Effector memory CD4-positive, alpha-beta T cell (primary cell): ENCODE data around the gene RPL34.

ENCODE experiments used
- DNase-seq, 3 donors: peaks; one replicate each; pipeline ENCODE4 v3.0.0-alpha.2; 2020
- H3K27ac ChIP-seq: 2 replicates; pipeline ENCODE4 v1.7.0; 2013; ENCODE audit warnings: mild to moderate bottlenecking, low read length, moderate library complexity; ENCODE audit not compliant: insufficient read depth, poor library complexity, severe bottlenecking
- H3K27me3 ChIP-seq: replicated peaks from 2 replicates; pipeline ENCODE4 v1.7.0; 2013; ENCODE audit warnings: mild to moderate bottlenecking, low read length; ENCODE audit not compliant: insufficient read depth, control insufficient read depth, poor library complexity, severe bottlenecking
- H3K36me3 ChIP-seq: 2 replicates; pipeline ENCODE4 v1.7.0; 2013; ENCODE audit warnings: mild to moderate bottlenecking, low read length, moderate library complexity; ENCODE audit not compliant: control insufficient read depth, insufficient read depth
- H3K4me1 ChIP-seq: 2 replicates; pipeline ENCODE4 v1.7.0; 2013; ENCODE audit warnings: low read length, mild to moderate bottlenecking; ENCODE audit not compliant: control insufficient read depth, insufficient read depth, poor library complexity, severe bottlenecking
- H3K4me3 ChIP-seq: 2 replicates; pipeline ENCODE4 v1.7.0; 2013; ENCODE audit warnings: low read length, low read depth, mild to moderate bottlenecking; ENCODE audit not compliant: insufficient read depth, poor library complexity, severe bottlenecking
- H3K9me3 ChIP-seq: 2 replicates; pipeline ENCODE4 v1.7.0; 2013; ENCODE audit warnings: mild to moderate bottlenecking, low read length, moderate library complexity; ENCODE audit not compliant: control insufficient read depth

Gene RPL34

DNA sequence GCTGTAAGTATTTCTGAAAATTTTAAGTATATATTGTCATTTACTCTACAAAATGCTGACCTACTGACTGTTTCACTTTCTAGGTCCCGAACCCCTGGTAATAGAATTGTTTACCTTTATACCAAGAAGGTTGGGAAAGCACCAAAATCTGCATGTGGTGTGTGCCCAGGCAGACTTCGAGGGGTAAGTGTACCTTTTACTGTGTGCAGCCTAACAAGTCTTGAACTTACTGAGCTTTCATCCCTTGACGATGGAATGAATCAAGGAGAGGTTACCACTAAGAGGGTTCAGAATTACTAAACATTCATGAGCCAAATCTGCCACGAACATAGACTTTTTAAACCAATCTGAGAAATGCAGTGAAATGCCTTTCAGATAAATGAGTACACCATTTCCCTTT, 1.6 kb downstream of the RPL34 start:
- peak overlapping the region; percentile 86 for H3K27ac ChIP-seq
- H3K4me1 ChIP-seq, result peaks cover 15% of the 10 kb centered on the region
- H3K27me3 ChIP-seq, result no peaks in the 10 kb centered on the region
- H3K9me3 ChIP-seq, result no peaks in the 10 kb centered on the region
- H3K4me3 ChIP-seq, result no peak overlapping the region
- no peak for DNase-seq
- H3K36me3 ChIP-seq, result peaks cover 45% of the 10 kb centered on the region

- Histone ChIP-seq H3K27me3 (no peaks in the 10 kb centered on the region), H3K4me1 (peaks cover 15% of the 10 kb centered on the region), H3K9me3 (no peaks in the 10 kb centered on the region), H3K4me3 (no peak overlapping the region), H3K36me3 (peaks cover 52% of the 10 kb centered on the region), H3K27ac (no peak overlapping the region)
- no peak for DNase-seq
Measured at GRCh38 chr4:108622828-108623227, 2.5 kb downstream of the RPL34 start.

DNA sequence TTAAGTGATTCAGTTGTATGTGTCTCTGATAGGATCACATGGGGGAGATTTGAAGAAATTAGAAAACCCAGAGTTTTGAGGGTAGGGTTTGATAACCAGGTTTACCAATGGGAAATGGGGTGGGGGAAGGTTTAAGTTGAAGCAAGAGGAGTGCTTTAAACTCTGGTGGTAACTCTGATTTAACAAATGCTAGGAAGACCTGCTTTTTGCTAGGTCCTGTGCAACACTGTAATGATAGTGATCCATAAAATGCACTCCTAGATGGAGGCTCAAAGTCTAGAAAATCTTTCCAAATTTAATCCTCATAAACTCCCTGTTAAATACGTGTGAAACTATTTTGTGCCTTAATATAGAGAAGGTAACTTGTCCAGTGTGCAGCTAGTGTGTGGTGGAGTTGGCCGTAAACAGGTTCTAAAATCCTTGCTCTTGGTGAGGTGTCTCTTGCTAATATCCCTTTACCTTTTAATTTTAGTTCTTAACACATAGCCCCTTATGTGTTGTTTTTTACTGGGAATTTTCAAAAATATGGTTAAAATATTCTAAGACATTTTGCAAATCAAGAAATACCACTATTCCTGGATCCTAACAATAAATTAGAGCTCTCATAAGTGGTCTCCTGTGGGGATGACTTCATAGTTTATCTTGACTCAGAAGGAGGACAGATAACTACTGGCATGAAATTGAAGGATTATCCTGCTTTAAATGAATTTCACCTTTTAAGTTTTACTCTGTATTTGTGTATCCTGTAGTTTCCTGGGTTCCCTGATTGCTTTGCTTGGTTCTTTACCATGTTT, 4.1 kb downstream of the RPL34 start:
- no peaks in the 10 kb centered on the region for H3K9me3 ChIP-seq
- H3K27ac ChIP-seq, result no peak overlapping the region
- H3K4me3 ChIP-seq, result no peak overlapping the region
- H3K36me3 ChIP-seq, result peaks cover 60% of the 10 kb centered on the region
- DNase-seq, result no peak
- H3K27me3 ChIP-seq, result no peaks in the 10 kb centered on the region
- peaks cover 14% of the 10 kb centered on the region for H3K4me1 ChIP-seq

DNA sequence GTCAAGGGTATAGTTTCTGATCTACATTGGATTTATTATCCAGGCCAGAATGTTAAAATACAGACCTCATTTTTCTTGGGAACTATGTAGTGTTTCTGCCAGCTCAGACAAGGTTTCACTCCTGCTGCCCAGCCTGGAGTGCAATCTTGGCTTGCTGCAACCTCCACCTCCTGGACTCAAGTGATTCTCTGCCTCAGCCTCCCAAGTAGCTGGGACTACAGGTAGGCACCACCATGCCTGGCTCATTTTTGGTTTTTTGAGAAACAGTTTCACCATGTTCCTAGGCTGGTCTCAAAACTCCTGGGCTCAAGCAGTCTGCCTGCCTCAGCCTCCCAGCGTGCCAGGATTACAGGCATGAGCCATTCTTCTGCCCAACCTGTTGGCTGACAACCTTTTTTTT, 5.7 kb downstream of the RPL34 start:
- peaks cover 75% of the 10 kb centered on the region for H3K36me3 ChIP-seq
- H3K4me3 ChIP-seq, result no peak overlapping the region
- H3K9me3 ChIP-seq, result no peaks in the 10 kb centered on the region
- DNase-seq, result no peak
- H3K27ac ChIP-seq, result no peak overlapping the region
- peaks cover 7% of the 10 kb centered on the region for H3K4me1 ChIP-seq
- no peaks in the 10 kb centered on the region for H3K27me3 ChIP-seq

DNA sequence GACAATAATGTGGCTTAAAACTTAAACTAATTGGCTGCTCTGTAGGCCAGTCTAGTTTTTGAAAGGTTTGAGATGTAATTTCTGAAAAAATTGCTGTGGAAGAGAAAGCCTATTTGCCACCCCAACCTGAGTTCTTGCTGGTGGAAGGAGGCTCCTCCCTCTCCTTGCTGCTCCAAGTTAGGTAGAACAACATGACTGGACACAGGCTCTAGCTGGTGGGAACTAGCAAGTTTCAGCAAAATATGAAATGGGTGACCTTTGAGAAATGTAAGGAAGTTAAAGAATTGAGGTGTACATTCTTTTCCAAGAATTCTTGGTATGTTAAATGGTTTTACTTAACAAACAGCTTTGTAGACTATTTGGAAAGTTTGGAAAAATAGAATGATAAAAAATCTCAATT, 8.0 kb downstream of the RPL34 start:
- Histone ChIP-seq H3K4me3 (no peak overlapping the region), H3K36me3 (peaks cover 83% of the 10 kb centered on the region), H3K4me1 (no peaks in the 10 kb centered on the region), H3K9me3 (no peaks in the 10 kb centered on the region), H3K27me3 (no peaks in the 10 kb centered on the region), H3K27ac (no peak overlapping the region)
- no peak for DNase-seq

GRCh38 chr4:108635070-108635655, 14.8 kb downstream of the RPL34 start:
- DNase-seq, result no peak
- Histone ChIP-seq H3K9me3 (no peaks in the 10 kb centered on the region), H3K36me3 (peaks cover 38% of the 10 kb centered on the region)

GRCh38 chr4:108636246-108636645, 15.9 kb downstream of the RPL34 start:
- Histone ChIP-seq H3K9me3 (no peaks in the 10 kb centered on the region), H3K4me1 (no peaks in the 10 kb centered on the region), H3K4me3 (no peak overlapping the region), H3K36me3 (peaks cover 28% of the 10 kb centered on the region), H3K27me3 (no peaks in the 10 kb centered on the region), H3K27ac (no peak overlapping the region)
- DNase-seq, result no peak

More at GRCh38 chr4:108635070-108635655, 14.8 kb downstream of the RPL34 start:
- Histone ChIP-seq H3K27me3 (no peaks in the 10 kb centered on the region), H3K4me3 (no peak overlapping the region), H3K4me1 (no peaks in the 10 kb centered on the region), H3K27ac (no peak overlapping the region)

- peaks cover 15% of the 10 kb centered on the region for H3K36me3 ChIP-seq
- H3K27ac ChIP-seq, result no peak overlapping the region
- H3K27me3 ChIP-seq, result no peaks in the 10 kb centered on the region
- no peaks in the 10 kb centered on the region for H3K4me1 ChIP-seq
- H3K4me3 ChIP-seq, result no peak overlapping the region
- no peak for DNase-seq
- H3K9me3 ChIP-seq, result no peaks in the 10 kb centered on the region
Measured at GRCh38 chr4:108637856-108638255, 17.5 kb downstream of the RPL34 start.

DNA sequence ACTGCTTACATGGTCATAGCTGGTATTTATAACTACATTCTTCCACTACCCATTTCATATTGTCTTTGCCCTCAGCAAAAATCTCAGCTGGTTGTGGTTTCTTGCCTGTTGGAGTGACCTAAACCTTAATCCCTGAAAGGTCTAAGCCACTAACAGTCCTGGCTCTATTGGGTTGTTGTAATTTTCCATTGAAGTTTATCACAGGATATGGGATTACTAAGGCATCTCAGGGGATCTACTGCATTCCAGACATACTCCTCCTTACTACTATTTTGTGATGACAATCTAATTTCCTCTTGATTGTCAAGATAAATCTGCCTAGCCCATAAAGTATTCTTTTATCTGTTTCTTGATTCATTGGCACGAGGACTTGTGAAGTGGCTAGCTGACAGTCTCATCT, 23.9 kb downstream of the RPL34 start:
- Histone ChIP-seq H3K9me3 (no peaks in the 10 kb centered on the region), H3K4me1 (no peaks in the 10 kb centered on the region), H3K4me3 (no peak overlapping the region), H3K36me3 (no peaks in the 10 kb centered on the region), H3K27ac (no peak overlapping the region), H3K27me3 (no peaks in the 10 kb centered on the region)
- DNase-seq, result no peak

DNA sequence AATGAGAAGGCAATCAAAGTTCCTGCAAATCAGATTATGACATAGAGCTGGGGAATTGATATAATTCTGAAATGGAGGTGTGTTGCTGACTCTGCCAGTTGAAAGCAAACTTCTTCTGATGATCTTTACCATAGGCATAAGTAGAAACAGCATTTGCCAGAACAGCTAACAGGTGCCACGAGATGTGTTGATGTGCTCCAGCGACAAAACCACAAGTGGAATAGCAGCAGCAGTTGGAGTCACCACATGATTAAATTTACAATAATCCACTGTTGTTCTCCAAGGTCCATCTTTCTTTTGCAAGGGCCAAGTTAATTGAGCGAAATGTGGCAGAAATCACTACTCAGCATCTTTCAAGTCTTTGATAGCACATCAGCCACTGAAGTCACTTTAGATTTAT, 26.3 kb downstream of the RPL34 start:
- no peaks in the 10 kb centered on the region for H3K9me3 ChIP-seq
- no peak for DNase-seq
- no peaks in the 10 kb centered on the region for H3K36me3 ChIP-seq
- peaks cover 7% of the 10 kb centered on the region for H3K4me1 ChIP-seq
- H3K27me3 ChIP-seq, result no peaks in the 10 kb centered on the region
- no peak overlapping the region for H3K27ac ChIP-seq
- no peak overlapping the region for H3K4me3 ChIP-seq
